Measurements from ENCODE around the gene IGFLR1. TPM values are rescaled to one million over a fixed set of nuclear protein-coding genes. Genes with fewer than 3 reads are reported as not detected.
A peak's percentile ranks its signal among the peaks of the same experiment; 100 is the strongest.

IGFLR1 gene
- polyA plus RNA-seq, 1 donor, result 4.9 TPM

DNA sequence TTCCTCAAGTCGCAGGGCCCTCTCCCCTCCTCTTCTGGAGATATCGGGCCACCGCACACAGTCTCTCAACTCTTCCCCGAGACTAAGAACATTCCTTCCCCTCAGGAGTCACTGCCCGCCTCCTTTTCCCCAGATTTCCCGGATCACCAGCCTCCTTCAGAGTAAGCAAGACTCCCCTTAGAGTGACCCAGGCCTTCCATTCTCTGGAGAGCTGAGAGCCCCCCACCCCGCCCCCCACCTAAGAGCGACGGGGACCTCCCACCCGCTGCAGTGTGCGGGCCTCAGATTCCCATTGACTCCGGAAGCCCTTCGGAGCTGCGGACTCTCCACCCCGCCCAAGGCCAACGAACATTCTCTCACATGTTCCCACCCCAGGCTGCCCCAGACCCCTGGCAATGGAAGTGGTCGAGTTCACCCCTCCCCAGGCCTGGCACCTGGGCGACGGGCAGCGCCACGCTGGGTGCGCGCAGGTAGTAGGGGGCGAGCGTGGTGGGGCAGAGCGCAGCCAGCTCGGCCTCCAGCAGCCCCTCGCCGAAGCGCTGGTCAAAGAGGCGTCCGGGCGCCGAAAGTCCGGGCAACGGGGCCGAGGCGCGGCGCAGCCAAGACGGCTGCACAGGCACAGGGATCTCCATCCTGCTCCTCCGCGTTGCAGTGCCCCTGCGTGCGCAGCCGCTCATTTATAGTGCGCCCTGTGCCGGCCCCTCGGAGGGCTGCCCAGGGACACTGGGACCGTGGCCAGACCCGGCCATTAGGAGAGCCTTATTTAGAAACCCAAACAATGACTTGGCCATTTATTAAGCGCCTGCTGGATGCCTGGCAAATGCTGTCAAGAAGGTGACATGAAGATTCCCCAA is 14.4 kb upstream of the IGFLR1 start, which contains the start of gene HSPB6:
Gene HSPB6 (minus strand): TSS at position 653 of the 854 bp plus-strand sequence. CDS start 21 bp downstream, at position 632.
- peak; percentile 31 for DNase-seq

DNA sequence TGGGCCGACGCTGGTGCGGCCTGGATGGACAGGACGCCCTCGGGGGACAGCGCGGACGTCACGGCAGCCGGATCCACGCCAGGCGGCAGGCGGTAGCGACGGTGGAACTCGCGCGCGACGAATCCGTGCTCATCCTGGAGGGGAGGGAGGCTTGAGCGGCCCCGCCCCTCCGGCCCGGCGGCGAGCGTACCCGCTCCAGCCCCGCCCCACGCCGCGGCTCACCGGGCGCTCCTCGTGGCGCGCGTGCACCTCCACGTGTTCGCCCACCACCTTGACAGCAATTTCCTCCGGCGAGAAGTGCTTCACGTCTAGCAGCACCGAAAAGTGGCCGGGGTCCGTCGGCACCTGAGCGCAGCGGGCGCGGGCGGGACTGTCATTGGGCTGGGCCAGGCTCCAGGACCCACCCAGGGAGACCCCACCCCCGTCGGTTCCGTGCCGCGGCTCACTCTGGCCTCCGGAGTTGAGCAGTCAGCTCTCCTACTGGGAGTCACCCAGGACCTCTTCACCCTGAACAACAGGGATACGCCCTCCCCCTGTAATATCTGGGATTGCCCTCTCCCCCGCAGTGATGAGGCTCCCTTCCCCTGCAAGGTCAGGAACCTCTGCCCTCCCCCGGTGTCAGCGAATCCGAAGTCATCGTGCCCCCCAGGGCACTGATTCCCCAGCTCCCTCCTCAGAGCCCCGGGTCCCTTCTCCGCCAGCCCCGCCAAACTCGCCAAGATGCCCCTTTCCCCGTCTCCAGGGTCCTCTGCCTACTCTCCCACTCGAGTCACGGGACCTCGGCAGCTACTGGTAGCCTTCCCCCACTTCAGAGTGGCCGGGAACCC is 13.5 kb upstream of the IGFLR1 start:
- no peak for DNase-seq

DNA sequence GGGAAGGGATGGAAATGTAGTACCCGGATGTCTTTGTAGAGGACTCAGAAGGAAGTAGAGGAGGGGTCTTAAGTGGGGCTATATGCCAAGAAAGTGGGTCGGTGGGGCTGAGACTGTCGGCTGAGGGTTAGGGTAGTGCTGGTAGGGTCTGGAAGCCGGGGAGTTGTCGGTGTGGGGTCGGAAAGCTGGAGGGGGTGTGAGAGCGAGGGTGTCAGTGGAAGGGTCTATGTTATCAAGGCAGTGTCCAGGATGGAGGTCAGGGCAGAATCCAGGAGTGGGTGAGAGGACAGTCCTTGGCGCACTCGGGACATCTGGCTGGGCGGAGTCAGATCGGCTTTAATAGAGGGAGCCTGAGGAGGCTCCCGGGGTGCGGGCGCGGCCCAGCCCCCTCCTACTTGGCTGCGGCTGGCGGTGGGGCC is 12.9 kb upstream of the IGFLR1 start:
- no peak for DNase-seq

DNA sequence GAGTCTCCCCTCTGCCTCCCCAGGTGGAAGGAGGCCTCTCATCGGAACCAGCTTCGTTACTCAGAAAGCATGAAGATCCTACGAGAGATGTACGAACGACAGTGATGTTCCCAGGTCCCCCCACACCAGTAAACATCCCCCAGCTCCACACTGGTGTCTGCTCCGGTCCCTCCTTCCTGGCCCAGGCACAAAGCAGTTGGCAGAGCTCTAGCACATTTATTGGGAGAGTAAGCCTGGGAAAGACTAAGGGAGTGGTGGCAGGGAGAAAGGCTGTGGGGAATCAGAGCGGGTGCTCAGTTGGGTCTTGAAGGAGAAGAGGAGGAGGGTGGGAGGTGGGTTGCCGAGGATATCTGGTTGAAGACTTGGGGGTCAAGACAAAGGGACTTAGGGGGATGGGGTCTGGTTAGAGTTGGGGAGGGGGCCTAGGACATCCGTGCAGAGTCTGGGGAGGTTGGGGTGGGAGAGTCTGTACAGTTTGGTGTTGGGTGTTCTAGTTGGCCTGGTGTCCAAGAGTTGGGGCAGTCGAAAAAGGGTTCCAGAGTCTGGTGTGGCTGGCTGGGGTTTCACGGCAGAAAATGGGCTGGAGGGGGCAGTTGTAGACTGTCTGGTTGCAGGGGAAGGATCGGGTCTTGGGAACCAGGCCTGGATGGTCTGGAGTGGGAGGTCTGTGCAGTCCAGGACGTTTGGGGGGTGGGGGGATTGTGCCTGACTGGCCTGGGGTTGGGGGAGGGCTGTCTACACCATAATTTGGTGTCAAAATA is 12.3 kb upstream of the IGFLR1 start:
- no peak for DNase-seq

DNA sequence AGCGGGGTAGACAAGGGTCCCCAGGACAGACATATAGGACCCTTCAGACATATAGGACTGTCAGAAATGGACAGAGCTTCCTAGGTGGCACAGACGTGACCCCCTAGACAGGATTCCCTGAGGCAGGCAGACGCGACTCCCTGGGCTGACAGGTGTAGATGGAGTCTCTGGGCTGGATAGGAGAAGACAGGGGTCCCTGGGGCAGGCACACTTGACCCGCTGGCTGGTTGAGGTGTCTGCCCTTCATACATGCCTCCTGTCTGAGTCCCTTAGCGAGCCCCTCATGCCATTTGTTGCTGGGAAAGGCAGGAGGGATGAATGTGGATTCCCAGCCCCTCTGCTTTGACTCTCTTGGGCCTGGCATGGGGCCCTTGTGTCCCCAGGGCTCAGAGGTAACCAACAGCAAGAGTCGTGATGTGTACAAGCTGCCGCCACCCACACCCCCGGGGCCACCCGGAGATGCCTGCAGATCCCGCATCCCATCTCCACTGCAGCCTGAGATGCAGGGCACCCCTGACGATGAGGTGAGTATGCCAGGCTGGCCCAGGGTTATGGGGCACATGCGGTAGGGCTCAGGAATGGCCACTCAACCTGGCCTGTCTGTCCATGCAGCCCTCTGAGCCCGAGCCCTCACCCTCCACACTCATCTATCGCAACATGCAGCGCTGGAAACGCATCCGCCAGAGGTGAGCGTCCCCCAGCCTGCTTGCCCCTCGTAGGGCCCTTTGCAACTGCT is 11.6 kb upstream of the IGFLR1 start:
- no peak for DNase-seq

DNA sequence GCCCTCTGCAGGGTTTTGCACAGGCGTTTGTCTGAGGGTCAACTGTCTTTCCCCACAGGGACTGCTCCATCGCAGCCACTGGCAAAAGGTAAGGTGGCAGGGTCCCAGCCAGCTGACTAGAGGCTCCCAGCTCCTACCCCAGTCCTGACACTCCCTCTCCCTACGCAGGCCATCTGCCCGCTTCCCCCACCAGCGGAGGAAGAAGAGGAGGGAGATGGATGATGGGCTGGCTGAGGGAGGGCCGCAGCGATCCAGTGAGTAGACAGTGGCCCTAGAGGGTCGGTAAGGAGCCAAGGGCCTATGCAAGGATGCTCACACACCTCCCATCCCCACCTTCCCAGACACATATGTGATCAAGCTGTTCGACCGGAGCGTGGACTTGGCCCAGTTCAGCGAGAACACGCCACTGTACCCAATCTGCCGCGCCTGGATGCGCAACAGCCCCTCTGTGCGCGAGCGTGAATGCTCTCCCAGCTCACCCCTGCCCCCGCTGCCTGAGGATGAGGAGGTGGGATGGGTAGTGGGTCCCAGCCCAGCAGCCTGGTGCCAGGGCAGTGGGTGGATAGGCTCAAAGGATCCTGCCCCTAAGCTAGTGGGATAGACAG is 10.6 kb upstream of the IGFLR1 start:
- DNase-seq, result no peak

DNA sequence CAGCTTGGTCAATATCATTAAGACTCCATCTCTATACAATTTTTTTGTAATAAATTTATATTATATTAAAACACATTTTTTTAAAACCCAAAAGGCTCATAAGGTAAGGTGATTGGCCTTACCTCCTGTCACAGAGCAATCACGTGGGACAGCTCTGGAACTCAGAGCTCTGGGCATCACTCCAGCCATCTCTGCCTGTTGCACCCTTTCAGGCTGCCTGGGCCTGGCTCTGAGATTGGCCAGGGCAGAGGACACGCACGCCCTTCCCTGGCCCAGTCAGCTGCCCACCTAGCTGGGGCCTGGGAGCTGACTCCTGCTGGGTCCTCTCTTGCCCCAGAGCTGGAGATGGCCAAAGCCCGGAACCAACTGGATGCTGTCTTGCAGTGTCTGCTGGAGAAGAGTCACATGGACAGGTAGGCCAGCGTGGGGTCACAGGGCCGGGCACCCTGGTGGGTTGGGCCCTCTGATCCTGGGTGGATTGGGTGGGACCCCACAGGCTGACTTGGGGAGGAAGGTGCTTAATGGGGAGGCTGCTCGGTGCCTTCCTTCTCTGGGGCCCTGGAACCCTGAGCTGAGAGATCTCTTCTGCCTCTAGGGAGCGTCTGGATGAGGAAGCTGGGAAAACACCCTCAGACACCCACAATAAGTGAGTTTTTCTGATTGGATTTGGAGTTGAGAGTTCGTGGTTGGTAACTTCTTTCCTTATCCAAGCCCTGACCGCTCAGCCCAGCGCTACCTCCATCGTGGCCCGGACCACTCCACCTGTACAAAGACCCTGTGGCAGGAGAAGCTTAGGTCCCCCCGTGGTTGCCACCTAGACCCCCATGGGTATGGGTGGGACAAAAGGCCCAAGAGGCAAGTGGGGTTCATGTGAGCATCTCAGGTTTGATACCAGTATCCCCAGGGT is 9.8 kb upstream of the IGFLR1 start:
- no peak for DNase-seq

DNA sequence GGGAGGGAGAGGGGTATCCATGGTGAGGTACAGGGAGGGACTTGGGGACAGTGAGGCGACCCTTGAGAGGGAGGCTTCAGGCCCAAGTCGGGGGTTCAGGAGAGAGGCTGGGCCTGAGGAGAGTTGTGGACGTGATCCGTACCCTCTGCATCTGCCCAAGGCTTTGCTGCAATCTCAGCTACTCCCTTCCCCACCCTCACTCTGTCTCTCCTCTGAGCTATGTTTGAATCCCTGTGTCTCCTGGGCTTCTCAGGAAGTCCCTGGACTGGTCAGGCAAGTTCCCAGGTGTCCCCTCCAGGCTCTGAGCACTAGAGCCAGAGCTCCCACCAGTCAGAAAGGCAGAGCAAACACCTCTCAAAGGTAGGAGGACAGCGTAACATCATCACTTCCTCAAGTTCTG is 7.9 kb upstream of the IGFLR1 start:
- no peak for DNase-seq

DNA sequence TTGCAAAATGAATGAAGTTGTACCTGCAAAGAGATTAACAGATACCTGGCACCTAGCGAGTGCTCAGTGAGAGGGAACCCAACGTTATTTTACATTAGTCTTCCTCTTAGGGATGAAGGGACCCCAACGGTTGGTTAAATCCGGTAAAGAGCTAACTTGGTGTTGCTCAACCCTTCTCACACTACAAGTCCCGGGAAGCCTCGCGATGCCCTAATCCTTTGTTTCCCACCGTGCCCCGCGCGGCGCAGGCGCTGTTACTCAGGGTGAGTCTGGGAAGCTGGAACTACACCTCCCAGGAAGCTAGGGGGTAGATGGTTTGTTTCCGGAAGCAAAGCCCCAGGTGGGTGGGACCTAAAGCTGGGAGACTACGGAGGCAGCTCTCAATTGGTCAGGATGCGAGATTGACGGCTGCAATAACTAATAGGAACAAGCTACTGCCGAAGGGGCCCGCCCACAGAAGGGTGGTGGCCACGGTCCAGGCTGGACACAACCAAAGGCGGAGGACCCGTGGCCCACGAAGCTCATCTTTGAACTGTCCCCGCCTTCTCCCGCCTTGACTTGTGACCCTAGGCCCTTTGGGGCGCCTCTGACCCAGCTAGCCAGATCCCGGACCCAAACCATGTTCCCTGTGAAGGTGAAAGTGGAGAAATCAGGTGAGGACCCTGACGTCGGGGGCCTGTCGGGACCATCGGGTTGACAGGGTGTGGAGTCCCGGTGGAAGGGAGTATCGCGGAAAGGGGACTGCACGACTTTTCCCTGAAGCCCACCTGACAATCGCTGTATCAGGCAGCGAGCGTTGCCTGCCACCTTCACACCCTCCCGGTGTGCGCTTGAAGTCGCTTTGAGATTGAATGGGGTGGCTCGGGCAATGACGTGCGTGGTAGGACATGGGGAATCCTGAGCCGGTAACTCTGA is 6.1 kb upstream of the IGFLR1 start, which contains the start of gene LIN37:
Gene LIN37 (plus strand): TSS at position 471 of the 915 bp plus-strand sequence. CDS start 149 bp downstream, at position 620.
- DNase-seq, result peak; percentile 99

DNA sequence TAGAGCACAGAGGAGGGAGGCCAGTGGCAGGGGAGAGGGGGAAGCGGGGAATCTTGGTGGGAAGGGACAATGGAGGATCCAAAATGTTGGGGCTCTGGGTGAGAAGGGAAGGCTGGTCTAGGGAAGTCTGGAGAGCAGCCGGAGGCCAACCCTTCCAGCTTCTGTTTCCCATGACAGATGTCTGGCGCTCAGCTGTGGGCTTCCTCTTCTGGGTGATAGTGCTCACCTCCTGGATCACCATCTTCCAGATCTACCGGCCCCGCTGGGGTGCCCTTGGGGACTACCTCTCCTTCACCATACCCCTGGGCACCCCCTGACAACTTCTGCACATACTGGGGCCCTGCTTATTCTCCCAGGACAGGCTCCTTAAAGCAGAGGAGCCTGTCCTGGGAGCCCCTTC is 4.3 kb upstream of the IGFLR1 start:
- no peak for DNase-seq

DNA sequence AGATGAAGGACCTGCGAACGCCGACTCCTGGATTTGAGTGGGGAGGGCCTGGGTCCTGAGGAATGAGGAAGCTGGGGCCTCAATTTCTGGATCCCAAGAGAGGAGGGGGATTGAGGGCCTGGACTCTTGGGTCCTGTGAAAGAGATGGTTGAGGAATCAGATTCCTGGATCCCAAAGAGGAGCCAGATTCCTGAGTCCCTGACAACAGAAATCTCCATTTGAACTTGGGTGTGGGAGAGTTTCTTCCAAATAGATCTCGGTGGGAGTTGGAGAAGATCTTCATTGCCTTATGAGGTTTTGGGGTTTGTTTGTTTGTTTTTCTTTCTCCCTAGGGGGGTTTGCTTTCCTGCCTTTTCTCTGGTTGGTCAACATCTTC is 3.8 kb upstream of the IGFLR1 start:
- no peak for DNase-seq

DNA sequence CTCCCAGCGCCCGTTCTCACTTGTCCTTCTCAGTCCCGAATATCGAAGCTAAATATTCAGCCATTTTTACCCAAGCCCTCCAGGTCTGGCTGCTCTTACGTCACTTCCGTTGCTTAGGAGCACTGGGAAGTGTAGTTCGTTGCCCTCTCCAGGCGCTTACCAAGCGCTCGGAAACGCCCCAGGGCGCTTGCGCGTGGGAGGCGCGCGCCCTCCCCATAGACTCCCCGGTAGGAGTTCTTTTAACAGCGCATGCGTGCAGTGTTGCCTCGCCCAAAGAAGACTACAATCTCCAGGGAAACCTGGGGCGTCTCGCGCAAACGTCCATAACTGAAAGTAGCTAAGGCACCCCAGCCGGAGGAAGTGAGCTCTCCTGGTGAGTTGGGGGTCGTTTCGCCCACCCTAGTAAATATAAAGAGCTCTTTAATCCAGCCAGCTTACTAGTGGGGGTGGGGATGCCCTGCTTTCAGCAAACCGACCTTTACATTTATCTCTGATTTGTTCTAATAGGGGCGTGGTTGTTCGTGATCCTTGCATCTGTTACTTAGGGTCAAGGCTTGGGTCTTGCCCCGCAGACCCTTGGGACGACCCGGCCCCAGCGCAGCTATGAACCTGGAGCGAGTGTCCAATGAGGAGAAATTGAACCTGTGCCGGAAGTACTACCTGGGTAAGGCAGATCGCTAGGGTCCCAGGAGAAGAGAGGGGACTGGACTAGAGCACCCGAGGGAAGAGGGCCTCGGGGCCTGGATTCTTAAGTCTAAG is 3.3 kb upstream of the IGFLR1 start, which contains the start of the genes PSENEN and U2AF1L4:
Gene PSENEN (plus strand): TSS at position 324 of the 759 bp plus-strand sequence. CDS start 280 bp downstream, at position 604.
Gene U2AF1L4 (minus strand): TSS at position 91 of the 759 bp plus-strand sequence. CDS start 27 bp downstream, at position 64.
- DNase-seq, result peak; percentile 99

DNA sequence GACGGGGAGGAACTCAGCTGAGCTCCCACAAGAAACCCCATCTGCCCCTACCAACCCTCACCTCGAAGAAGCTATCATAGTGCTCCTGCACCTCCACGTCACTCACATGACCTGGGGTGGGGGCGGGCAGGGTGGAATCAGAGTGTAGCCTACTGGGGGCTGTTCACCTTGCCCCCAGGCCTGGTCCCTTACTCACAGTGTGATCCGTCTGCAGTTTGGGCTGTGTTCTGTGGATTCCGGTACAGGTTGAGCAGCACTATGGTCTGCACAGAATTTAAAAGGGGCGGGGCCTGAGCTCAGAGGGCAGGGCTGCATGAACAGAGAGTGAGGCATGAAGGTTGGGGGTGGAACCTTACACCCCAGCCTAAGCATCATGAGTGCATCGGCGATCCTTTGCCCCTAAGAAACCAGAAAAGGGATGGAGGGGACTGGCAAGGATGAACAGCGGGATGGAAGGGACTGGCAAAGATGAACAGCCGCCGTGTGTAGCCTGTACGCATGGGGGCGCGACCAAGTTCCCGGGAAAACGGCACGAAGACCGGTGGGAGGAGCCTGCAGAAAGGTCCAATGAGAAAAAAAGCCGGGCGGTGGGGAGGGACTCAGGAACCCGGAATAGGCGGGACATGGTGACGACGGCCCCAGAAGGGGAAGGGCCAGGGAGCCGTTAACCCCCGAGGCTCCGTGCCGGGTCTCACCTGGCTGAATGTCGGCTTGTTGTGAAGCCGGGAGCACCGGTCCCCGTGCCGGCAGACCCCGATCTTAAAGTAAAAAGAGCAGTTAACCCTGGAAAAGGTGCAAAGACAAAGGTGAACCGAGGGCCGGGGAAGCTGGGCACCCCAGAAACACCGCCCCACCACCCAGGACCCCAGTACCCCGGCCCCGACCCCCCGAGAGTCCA is 2.4 kb upstream of the IGFLR1 start:
- DNase-seq, result peak; percentile 96

DNA sequence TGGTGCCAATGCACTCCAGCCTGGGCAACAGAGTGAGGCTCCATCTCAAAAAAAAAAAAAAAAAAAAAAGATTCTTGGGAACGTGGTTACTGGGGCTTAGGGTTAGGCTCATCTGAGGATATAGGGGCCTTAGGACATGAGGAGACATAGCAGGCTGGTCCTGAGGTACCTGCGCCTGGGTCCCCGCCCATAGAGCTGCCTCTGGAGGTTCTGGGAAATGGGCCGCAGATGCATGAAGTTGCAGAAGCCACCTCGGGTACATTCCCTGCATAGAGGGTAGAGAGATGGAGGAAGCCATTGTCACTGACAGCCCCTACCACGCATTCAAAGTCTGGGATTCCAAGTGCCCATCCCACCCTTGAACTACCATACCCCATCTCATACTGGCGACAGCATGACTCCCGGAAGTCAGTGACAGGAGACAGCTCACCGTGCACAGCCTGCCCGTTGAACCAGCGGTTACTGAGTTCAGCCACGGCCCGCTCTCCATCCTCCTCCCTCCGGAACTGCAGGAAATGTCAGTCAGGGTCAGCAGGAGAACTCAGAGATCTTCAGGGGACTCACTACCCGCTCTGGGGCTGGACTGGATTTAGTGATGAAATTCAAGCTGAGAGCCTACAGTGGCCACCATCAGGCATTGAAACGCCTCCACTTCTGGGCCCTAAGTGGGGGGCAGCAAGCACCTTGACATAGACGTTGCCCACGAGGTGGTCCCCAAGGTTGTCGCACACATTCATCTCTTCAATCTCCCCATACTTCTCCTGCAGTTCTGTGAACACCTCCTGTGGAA is 1.6 kb upstream of the IGFLR1 start:
- DNase-seq, result no peak

DNA sequence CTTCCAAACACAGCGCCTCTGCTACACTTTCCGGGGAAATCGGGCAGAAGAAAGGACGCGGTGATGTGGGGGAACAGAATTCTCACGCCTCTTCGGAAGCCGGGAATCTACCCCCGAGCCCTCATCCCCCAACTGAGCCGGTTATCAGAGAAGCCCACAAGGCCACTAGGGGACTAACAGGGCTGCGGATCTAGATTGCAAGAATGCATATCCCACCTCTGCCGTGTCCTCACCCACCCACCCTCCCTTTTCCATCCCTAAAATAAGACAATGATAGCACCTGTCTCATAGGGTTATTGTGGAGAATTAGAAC is 1.1 kb downstream of the IGFLR1 start:
- DNase-seq, result no peak
